KMS-11 (cell line): ENCODE data around the gene TMEM108.

ENCODE experiments used
- H2AFZ ChIP-seq: fragments of 200-600 bp; sonication (generic); 2 replicates; pipeline ENCODE4 v1.6.1; 2016; ENCODE audit warnings: antibody characterized with exemption, mixed run types, low read depth
- H3K27ac ChIP-seq: fragments of 200-600 bp; sonication (generic); 2 replicates; pipeline ENCODE4 v1.6.1; 2016; ENCODE audit warnings: mild to moderate bottlenecking, mixed run types
- H3K27me3 ChIP-seq: fragments of 200-600 bp; sonication (generic); 2 replicates; pipeline ENCODE4 v1.6.1; 2017; ENCODE audit warnings: mild to moderate bottlenecking, low read depth, mixed run types, moderate library complexity; ENCODE audit not compliant: insufficient read depth
- H3K36me3 ChIP-seq: fragments of 200-600 bp; sonication (generic); 2 replicates; pipeline ENCODE4 v1.6.1; 2017; ENCODE audit warnings: mild to moderate bottlenecking, mixed run types; ENCODE audit not compliant: insufficient read depth
- H3K4me1 ChIP-seq: fragments of 200-600 bp; sonication (generic); 2 replicates; pipeline ENCODE4 v1.6.1; 2016; ENCODE audit warnings: mild to moderate bottlenecking, low read depth, mixed run types; ENCODE audit not compliant: poor library complexity, severe bottlenecking
- H3K4me2 ChIP-seq: fragments of 200-600 bp; sonication (generic); 2 replicates; pipeline ENCODE4 v1.7.0; 2016; ENCODE audit warnings: mild to moderate bottlenecking, mixed run types
- H3K4me3 ChIP-seq: fragments of 200-600 bp; sonication (generic); IDR thresholded peaks from 2 replicates; pipeline ENCODE4 v1.6.1; 2017; ENCODE audit warnings: low read depth, low read length, mixed read lengths; ENCODE audit not compliant: insufficient read depth
- H3K79me2 ChIP-seq: fragments of 200-600 bp; sonication (generic); 2 replicates; pipeline ENCODE4 v1.6.1; 2016; ENCODE audit warnings: low read depth, mixed run types; ENCODE audit not compliant: insufficient read depth
- H3K9ac ChIP-seq: fragments of 200-600 bp; sonication (generic); 2 replicates; pipeline ENCODE4 v1.6.1; 2016; ENCODE audit warnings: mild to moderate bottlenecking, mixed run types
- H4K20me1 ChIP-seq: fragments of 200-600 bp; sonication (generic); 2 replicates; pipeline ENCODE4 v1.6.1; 2016; ENCODE audit warnings: mild to moderate bottlenecking, mixed run types; ENCODE audit not compliant: insufficient read depth
- TF ChIP-seq, protein P1 (sequence below): fragments of 200-600 bp; sonication (generic); conservative IDR thresholded peaks from 2 replicates; pipeline ENCODE4 v1.6.1; 2017; ENCODE audit warnings: low read depth, mild to moderate bottlenecking, antibody characterized with exemption, low read length, moderate library complexity, mixed read lengths

TMEM108 gene

DNA sequence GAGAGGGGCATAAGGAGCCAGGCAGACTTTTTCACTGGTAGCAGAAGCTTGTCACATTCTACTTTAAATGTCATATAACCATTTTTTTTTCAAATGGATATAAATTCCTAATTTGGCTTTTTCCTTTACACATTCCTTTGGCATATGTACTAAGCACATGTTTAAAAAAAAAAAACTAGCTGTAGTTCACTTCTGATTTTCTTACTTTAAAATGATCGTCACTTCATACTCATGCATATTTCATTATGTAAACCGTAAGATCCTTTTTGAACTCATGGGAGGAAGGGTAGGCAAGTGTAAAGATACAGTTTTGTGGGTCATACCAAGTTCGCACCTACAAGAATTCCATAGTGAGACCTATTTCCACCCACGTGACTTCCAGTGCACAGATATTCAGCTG is 316.5 kb downstream of the TMEM108 start:
- Histone ChIP-seq H3K4me2 (no peak overlapping the region), H4K20me1 (no peaks in the 10 kb centered on the region), H3K4me3 (no peak overlapping the region), H3K27me3 (no peaks in the 10 kb centered on the region), H3K27ac (no peak overlapping the region), H3K79me2 (no peaks in the 10 kb centered on the region), H3K36me3 (no peaks in the 10 kb centered on the region), H2AFZ (no peak overlapping the region), H3K4me1 (no peaks in the 10 kb centered on the region), H3K9ac (no peak overlapping the region)
- TF ChIP-seq, protein P1, sequence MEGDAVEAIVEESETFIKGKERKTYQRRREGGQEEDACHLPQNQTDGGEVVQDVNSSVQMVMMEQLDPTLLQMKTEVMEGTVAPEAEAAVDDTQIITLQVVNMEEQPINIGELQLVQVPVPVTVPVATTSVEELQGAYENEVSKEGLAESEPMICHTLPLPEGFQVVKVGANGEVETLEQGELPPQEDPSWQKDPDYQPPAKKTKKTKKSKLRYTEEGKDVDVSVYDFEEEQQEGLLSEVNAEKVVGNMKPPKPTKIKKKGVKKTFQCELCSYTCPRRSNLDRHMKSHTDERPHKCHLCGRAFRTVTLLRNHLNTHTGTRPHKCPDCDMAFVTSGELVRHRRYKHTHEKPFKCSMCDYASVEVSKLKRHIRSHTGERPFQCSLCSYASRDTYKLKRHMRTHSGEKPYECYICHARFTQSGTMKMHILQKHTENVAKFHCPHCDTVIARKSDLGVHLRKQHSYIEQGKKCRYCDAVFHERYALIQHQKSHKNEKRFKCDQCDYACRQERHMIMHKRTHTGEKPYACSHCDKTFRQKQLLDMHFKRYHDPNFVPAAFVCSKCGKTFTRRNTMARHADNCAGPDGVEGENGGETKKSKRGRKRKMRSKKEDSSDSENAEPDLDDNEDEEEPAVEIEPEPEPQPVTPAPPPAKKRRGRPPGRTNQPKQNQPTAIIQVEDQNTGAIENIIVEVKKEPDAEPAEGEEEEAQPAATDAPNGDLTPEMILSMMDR, result no peak

DNA sequence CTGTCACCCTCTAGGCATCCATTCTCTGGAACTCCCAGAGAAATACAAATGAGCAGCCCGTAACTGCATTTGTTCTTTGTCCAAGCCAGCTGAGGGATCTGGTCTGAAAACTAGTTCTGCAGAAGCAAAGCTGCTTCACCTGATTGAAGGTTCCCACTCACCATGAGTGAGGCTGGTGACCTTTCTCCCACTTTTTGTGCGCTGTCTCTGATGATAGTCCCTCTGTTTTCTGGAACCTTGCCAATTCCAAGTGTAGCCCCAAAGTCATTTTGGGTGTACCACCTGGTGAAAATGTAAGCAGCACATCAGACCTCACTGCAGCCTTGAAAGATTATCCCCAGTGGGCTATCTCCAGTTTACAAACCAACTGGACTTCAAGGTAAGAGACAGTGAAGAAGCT is 322.3 kb downstream of the TMEM108 start:
- TF ChIP-seq, protein P1, result no peak
- no peaks in the 10 kb centered on the region for H3K79me2 ChIP-seq
- no peaks in the 10 kb centered on the region for H4K20me1 ChIP-seq

DNA sequence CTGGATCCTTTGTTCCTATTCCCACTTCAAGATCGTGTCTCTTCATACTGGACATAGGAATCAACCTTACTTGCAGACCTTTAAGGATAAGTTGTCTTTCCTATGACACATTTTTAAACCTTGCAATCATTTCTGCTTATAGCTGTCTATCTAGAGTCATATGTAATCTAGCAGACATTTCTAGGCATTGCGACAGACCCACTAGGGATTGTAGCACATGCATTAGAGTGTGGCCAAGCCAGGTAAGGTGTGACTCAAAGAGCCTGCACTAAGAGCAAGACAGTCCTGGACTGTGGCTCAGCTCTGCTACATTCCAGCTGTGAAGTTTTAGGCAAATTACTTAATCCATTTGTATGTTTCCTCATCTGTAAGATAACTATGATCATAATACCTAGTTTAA is 322.8 kb downstream of the TMEM108 start:
- Histone ChIP-seq H3K36me3 (no peaks in the 10 kb centered on the region), H3K4me2 (no peak overlapping the region), H3K9ac (no peak overlapping the region), H3K4me3 (no peak overlapping the region), H3K27me3 (no peaks in the 10 kb centered on the region), H3K4me1 (no peaks in the 10 kb centered on the region), H4K20me1 (no peaks in the 10 kb centered on the region), H2AFZ (no peak overlapping the region), H3K79me2 (no peaks in the 10 kb centered on the region), H3K27ac (no peak overlapping the region)
- TF ChIP-seq, protein P1, result no peak

More for the DNA sequence above, 322.3 kb downstream of the TMEM108 start:
- Histone ChIP-seq H2AFZ (no peak overlapping the region), H3K4me2 (no peak overlapping the region), H3K4me1 (no peaks in the 10 kb centered on the region), H3K9ac (no peak overlapping the region), H3K4me3 (no peak overlapping the region), H3K27ac (no peak overlapping the region), H3K27me3 (no peaks in the 10 kb centered on the region), H3K36me3 (no peaks in the 10 kb centered on the region)

DNA sequence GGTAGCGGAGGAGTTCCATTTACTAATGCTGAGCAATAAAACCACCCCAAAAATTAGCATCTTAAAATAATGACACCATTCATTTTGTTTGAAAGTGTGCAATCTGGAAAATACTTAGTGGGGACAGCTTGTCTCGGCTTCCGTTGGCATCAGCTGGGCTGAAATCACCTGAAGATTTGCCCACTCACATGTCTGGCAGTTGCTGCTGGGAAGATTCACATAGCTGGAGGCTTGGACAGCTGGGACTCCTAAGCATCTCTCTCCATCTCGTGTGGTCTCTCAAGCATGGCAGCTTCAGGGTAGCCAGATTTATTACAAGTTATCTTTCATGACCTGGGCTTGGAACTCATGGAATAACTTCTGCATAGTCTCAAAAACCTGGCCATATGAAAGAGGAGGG is 323.2 kb downstream of the TMEM108 start:
- no peak overlapping the region for H3K27ac ChIP-seq
- H4K20me1 ChIP-seq, result no peaks in the 10 kb centered on the region
- no peaks in the 10 kb centered on the region for H3K4me1 ChIP-seq
- no peak overlapping the region for H3K4me3 ChIP-seq
- H3K36me3 ChIP-seq, result no peaks in the 10 kb centered on the region
- H3K79me2 ChIP-seq, result no peaks in the 10 kb centered on the region
- H3K4me2 ChIP-seq, result no peak overlapping the region
- H3K27me3 ChIP-seq, result no peaks in the 10 kb centered on the region
- no peak overlapping the region for H2AFZ ChIP-seq
- TF ChIP-seq, protein P1, result no peak
- no peak overlapping the region for H3K9ac ChIP-seq
